Fibroblast of lung (primary cell): Measurements from ENCODE around the gene KCNK17.

Experiments used
- EZH2 ChIP-seq: IDR thresholded peaks from 2 replicates; pipeline ENCODE4 v1.5.1; 2012; ENCODE audit warnings: low read length, control low read depth, mild to moderate bottlenecking; ENCODE audit errors: missing control alignments
- TF ChIP-seq, protein P1 (sequence below), 2 donors: IDR thresholded peaks in 1 of 2; conservative IDR thresholded peaks in 1 of 2; 1 replicate in 1 of 2; 2 replicates in 1 of 2; pipeline ENCODE4 v1.5.1; 2011 to 2012; ENCODE audit warnings: low read length in 2 of 2, control low read depth in 1 of 2, inconsistent platforms in 1 of 2, low read depth in 1 of 2, mild to moderate bottlenecking in 1 of 2

DNA sequence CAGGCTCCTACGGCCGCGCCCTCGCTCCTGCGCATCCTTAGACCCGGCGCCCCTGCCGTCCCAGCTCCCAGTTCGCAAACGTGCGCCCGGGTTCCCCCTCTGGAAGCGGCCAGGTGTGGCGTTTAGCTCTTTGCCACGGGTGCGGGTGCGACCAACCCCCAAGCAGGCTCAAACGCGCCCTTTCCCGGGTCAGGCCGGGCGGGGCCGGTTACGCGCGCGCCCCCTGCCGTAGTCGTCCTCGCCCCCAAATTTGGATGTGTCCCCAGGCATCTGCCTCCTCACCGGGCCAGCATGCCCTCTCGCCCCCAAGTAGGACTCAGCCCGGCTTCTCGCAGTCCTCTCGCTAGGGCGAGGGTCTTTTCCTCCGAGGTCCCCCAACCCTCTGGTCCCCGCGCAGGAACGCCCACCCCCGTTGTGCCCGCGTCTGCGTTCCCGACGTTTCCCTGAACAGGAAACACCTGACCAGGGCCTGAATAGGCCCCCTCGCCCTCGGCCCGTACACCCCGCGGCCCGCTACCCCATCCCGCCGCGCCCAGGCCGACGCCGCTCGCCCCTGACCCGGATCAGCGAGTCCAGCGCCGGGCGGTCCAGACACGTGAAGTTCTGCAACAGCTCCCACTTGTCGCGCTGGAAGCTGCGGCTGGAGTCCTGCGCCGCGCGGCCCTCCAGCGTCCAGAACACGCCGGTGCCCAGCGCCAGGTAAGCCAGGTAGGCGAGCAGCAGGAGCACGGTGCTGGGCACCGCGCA, 520 bp downstream of the KCNK17 start:
- TF ChIP-seq, protein P1, sequence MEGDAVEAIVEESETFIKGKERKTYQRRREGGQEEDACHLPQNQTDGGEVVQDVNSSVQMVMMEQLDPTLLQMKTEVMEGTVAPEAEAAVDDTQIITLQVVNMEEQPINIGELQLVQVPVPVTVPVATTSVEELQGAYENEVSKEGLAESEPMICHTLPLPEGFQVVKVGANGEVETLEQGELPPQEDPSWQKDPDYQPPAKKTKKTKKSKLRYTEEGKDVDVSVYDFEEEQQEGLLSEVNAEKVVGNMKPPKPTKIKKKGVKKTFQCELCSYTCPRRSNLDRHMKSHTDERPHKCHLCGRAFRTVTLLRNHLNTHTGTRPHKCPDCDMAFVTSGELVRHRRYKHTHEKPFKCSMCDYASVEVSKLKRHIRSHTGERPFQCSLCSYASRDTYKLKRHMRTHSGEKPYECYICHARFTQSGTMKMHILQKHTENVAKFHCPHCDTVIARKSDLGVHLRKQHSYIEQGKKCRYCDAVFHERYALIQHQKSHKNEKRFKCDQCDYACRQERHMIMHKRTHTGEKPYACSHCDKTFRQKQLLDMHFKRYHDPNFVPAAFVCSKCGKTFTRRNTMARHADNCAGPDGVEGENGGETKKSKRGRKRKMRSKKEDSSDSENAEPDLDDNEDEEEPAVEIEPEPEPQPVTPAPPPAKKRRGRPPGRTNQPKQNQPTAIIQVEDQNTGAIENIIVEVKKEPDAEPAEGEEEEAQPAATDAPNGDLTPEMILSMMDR (conservative IDR thresholded peaks at IDR 0.05 in 1 of 2, IDR thresholded peaks at IDR 0.05 in 1 of 2; ENCODE audit: low read depth in 1 of 2, low read length in 2 of 2), result no peak
- no peak for TF ChIP-seq EZH2
